GM21423 (cell line): Measurements from ENCODE around the gene MRC2.
A peak's percentile ranks its signal among the peaks of the same experiment; 100 is the strongest.

ENCODE experiments used
- ATAC-seq: cut with Tn5 transposase; IDR thresholded peaks from one replicate; pipeline ENCODE4 v1.9.1; 2021; ENCODE audit warnings: mild to moderate bottlenecking, moderate library complexity; ENCODE audit not compliant: unreplicated experiment

MRC2 gene

GRCh38 chr17:62716834-62717588 is 89.5 kb downstream of the MRC2 start:
- ATAC-seq: no peak

DNA sequence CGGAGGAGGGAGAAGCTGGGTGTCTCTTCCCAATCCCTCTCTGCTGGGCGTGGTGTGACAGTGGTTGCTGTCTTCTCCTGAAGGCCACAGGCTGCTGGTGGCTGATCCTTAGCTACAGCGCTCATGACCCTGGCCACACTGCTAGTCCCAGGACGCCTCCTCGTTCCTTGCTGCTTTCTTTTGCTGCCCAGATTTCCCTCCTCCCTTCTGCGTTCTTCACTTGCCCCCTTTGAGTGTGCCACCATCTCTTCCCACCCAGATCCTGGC is 90.1 kb downstream of the MRC2 start:
- no peak for ATAC-seq

- no peak for ATAC-seq
Measured at GRCh38 chr17:62717889-62718288, 90.4 kb downstream of the MRC2 start.

DNA sequence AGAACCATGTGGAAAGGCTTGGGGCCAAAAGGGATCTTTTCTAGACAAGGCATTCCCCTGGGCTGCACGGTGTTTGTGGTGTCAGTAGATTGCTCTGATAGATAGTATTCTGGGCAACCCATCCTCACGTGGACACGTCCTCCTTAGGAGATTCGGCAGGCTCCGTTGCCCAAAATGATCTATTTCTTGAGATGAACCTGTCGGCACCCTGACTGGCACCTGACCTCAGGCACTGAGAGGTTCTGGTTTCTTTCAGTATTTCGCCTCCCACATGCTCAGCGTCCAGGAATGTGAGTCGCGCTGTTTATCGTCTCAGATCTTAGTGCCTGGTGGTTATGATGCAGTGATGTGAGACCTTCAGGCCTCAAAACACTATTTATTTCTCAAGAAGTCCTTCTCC is 91.0 kb downstream of the MRC2 start:
- ATAC-seq: no peak

- ATAC-seq: no peak
Measured at GRCh38 chr17:62719586-62719985, 92.1 kb downstream of the MRC2 start.

- no peak for ATAC-seq
Measured at GRCh38 chr17:62720126-62720850, 92.8 kb downstream of the MRC2 start.

GRCh38 chr17:62722625-62723024 is 95.2 kb downstream of the MRC2 start:
- ATAC-seq: no peak

DNA sequence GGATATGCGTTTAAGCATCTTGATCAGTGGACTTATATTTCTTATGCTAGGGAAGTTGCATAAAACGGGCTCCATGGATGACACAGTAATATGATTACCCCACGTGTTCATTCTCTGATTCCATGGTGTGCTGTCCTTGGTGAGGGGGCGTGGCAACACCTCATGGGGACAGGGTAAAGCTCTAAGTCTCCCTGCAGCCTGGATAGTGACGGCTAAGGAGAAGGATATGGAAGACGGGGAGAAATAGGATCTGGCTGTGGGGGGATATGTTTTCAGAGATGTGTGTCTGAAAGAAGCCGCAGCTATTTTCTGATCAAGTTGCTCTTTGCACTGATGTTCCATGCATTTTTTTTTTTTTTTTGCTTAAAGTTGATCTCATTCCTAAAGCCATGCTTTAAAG is 96.4 kb downstream of the MRC2 start:
- ATAC-seq: no peak

DNA sequence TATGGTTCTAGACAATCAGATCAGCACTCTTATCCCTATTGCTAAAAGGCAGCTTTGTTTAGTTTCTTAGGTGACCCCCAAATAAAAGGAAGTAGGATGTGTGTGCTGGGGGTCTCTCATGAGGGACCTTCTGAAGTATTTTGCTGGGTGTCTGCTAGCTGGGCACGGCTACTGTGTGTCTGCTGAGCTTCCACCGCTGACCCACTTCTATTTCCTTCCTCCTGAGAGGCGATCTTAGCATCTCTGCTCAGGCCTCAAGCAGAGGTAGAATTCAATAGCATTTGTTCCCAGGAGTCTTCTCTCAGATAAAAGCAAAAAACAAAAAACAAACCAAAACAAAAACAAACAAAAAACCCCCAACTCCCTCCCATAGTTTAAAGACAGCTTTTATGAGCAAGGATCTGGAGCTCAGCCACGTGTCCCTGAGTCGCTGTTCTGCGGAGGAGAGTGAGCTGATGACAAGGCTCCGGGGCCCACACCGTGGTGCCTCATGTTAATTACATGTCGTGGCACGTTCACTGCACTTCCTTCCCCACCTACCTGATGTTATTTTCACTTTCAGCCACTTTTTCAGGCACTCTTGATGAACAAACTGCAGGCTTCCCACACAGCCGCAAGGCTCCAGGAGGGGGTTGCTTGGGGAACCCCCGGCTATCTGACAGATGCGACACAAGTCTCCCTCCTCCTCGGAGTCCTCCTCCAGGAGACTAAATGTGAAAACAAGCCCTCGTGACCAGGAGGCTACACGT is 97.1 kb downstream of the MRC2 start:
- ATAC-seq: peak; percentile 90

GRCh38 chr17:62725791-62726249 is 98.3 kb downstream of the MRC2 start:
- ATAC-seq: no peak

GRCh38 chr17:62727916-62728672 is 100.6 kb downstream of the MRC2 start:
- ATAC-seq: no peak

DNA sequence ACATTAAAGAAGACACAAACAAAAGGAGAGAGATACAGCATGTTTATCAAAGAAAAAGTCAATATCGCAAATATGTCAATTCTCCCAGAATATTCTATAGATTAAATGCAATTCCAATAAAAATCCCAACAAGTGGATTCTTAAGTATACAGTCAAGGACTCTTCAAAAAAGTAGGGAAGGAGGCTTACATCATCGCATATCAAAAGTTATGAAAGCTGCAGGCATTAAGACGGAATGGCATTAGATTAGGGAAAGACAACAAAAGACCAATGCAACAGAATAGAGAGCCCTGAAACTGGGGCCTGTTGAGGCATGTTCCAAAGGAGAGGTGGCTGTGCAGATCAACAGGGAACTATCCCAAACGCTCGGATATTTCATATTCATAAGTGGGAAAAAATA is 104.7 kb downstream of the MRC2 start:
- ATAC-seq: no peak

- no peak for ATAC-seq
Measured at GRCh38 chr17:62735044-62735651, 107.7 kb downstream of the MRC2 start.

DNA sequence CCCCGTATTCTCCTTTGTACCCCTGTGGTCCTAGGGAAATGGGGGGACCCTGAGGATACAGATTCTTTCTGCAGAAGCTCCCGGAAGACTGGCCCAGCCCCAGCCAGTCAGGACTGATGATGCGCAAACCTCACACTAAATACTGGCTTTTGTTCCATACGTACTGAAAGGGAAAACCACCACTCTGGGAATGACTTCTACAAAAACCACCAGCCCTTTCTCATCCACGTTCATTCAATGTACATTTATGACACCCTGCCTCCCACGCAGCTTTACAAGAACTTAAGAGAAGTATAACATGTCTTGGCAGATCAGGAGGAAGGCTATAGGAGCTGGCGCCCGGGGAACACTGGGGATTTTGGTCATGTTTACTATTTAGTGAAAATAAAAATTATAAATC is 110.0 kb downstream of the MRC2 start:
- no peak for ATAC-seq

GRCh38 chr17:62738281-62738680 is 110.8 kb downstream of the MRC2 start:
- no peak for ATAC-seq

GRCh38 chr17:62739645-62740388 is 112.3 kb downstream of the MRC2 start:
- no peak for ATAC-seq

GRCh38 chr17:62741290-62741689 is 113.8 kb downstream of the MRC2 start:
- no peak for ATAC-seq
